ENCODE data around the gene ADD1. TPM values are rescaled to one million over a fixed set of nuclear protein-coding genes. Genes with fewer than 3 reads are reported as not detected.

Gene ADD1
- total and polyA plus RNA-seq, 2 experiments from 2014 or later = 175 to 219 TPM

DNA sequence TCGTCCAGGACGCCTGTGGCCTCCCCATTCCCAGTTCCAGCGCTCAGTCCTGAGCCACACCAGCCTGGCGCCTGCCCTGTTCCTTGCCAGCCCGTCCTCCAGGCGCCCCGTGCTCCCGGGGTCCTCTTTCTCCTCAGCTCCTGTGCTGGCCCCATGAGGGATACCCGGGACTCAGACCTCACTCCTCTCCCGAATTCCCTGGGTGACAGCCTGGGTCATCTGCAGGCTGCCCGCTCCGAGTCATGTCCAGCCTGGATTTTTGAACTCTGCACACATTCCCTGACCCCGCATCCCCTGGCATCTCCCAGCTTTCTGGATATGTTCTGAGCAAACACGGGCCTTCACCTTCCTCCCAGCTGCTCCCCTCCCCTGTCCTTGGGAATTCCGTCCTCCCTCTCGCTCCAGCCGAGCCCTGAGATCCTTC lies 14.9 kb upstream of the ADD1 start:
- WGBS, 2 experiments (ENCODE audit: low coverage in 1 of 2, low lambda C conversion rate in 2 of 2, missing lambda C conversion rate in 2 of 2) = 86 to 89% methylated on average over 14 to 17 of the region's 17 CpGs
- no peaks in the 10 kb centered on the region for H3K9me2 ChIP-seq (ENCODE audit: insufficient read depth)
- no peaks in the 10 kb centered on the region for H4K20me1 ChIP-seq (ENCODE audit: insufficient read depth)
- in situ Hi-C loops (cut with MboI) = no loop called here
- TF ChIP-seq EZH2phosphoT487 (IDR thresholded peaks at IDR 0.05; ENCODE audit: insufficient read depth, low read depth) = no peak
- no peaks in the 10 kb centered on the region; the same call in 1 of the 2 replicates for H3K36me3 ChIP-seq (ENCODE audit: low read depth)
- no peaks in the 10 kb centered on the region for H3F3A ChIP-seq (ENCODE audit: insufficient read depth)
- H3K79me2 ChIP-seq (ENCODE audit: insufficient read depth) = no peaks in the 10 kb centered on the region
- H3K27ac ChIP-seq = no peak overlapping the region
- no peak overlapping the region for H2AFZ ChIP-seq
- no peak for DNase-seq
- H3K4me2 ChIP-seq (ENCODE audit: unreplicated experiment) = no peak overlapping the region
- H3K9ac ChIP-seq = no peak overlapping the region
- H3K4me1 ChIP-seq (ENCODE audit: insufficient read depth) = no peaks in the 10 kb centered on the region
- H3K4me3 ChIP-seq = no peak overlapping the region
- no peaks in the 10 kb centered on the region for H3K27me3 ChIP-seq (replicated peaks; ENCODE audit: insufficient read depth)
- no peaks in the 10 kb centered on the region for H3K9me3 ChIP-seq (ENCODE audit: low read depth)

DNA sequence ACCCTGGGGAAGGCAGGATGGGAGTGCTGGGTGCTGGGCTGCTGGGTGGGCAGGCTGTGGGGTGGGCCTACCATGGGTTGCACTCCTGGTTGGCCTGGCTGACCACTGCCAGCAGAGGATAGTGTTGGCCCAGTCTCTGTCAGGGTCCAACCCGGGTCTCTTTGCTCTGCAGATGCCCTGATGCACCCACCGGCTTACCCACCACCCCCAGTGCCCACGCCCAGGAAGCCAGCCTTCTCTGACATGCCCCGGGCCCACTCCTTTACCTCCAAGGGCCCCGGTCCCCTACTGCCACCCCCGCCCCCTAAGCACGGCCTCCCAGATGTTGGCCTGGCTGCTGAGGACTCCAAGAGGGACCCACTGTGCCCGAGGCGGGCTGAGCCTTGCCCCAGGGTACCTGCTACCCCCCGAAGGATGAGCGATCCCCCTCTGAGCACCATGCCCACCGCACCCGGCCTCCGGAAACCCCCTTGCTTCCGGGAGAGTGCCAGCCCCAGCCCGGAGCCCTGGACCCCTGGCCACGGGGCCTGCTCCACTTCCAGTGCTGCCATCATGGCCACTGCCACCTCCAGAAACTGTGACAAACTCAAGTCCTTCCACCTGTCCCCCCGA lies 14.2 kb upstream of the ADD1 start:
- in situ Hi-C loops (cut with MboI) = no loop called here
- no peaks in the 10 kb centered on the region for H3K9me3 ChIP-seq (ENCODE audit: low read depth)
- no peak overlapping the region for H3K4me3 ChIP-seq
- no peak for TF ChIP-seq EZH2phosphoT487 (IDR thresholded peaks at IDR 0.05; ENCODE audit: insufficient read depth, low read depth)
- TF ChIP-seq EZH2 (IDR thresholded peaks at IDR 0.05; ENCODE audit: insufficient read depth, poor library complexity, severe bottlenecking) = no peak
- H3F3A ChIP-seq (ENCODE audit: insufficient read depth) = no peaks in the 10 kb centered on the region
- H3K27ac ChIP-seq = no peak overlapping the region
- no peak overlapping the region for H2AFZ ChIP-seq
- WGBS, 2 experiments (ENCODE audit: low coverage in 1 of 2, low lambda C conversion rate in 2 of 2, missing lambda C conversion rate in 2 of 2) = 89 to 92% methylated on average over 13 to 15 of the region's 18 CpGs
- no peak overlapping the region for H3K4me2 ChIP-seq (ENCODE audit: unreplicated experiment)
- no peaks in the 10 kb centered on the region for H3K9me2 ChIP-seq (ENCODE audit: insufficient read depth)
- H3K4me1 ChIP-seq (ENCODE audit: insufficient read depth) = no peaks in the 10 kb centered on the region
- no peaks in the 10 kb centered on the region; the same call in 1 of the 2 replicates for H3K36me3 ChIP-seq (ENCODE audit: low read depth)
- H4K20me1 ChIP-seq (ENCODE audit: insufficient read depth) = no peaks in the 10 kb centered on the region
- H3K27me3 ChIP-seq (replicated peaks; ENCODE audit: insufficient read depth) = no peaks in the 10 kb centered on the region
- no peak for DNase-seq
- no peak overlapping the region for H3K9ac ChIP-seq
- H3K79me2 ChIP-seq (ENCODE audit: insufficient read depth) = no peaks in the 10 kb centered on the region

DNA sequence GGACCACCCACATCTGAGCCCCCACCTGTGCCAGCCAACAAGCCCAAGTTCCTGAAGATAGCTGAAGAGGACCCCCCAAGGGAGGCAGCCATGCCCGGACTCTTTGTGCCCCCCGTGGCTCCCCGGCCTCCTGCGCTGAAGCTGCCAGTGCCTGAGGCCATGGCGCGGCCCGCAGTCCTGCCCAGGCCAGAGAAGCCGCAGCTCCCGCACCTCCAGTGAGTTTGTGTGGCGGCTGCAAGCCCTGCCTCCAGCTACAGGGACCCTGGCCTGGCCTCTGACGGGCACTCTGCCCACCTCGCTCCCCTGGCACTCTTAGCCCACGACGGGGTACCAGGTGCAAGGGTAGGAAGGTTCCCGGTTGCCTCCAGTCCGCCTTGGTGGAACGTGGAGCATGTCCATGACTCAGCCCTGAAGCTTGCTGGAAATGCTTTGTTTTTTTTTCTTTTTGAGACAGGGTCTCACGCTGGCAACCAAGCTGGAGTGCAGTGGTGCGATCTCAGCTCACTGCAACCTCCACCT lies 13.7 kb upstream of the ADD1 start:
- no peak overlapping the region for H3K9ac ChIP-seq
- H3K4me1 ChIP-seq (ENCODE audit: insufficient read depth) = no peaks in the 10 kb centered on the region
- H4K20me1 ChIP-seq (ENCODE audit: insufficient read depth) = no peaks in the 10 kb centered on the region
- no peak overlapping the region for H3K4me3 ChIP-seq
- no peaks in the 10 kb centered on the region for H3K79me2 ChIP-seq (ENCODE audit: insufficient read depth)
- no peaks in the 10 kb centered on the region for H3K9me3 ChIP-seq (ENCODE audit: low read depth)
- TF ChIP-seq EZH2 (IDR thresholded peaks at IDR 0.05; ENCODE audit: insufficient read depth, poor library complexity, severe bottlenecking) = no peak
- no peak for TF ChIP-seq EZH2phosphoT487 (IDR thresholded peaks at IDR 0.05; ENCODE audit: insufficient read depth, low read depth)
- no peaks in the 10 kb centered on the region; the same call in 1 of the 2 replicates for H3K36me3 ChIP-seq (ENCODE audit: low read depth)
- no peak for DNase-seq
- H3K27ac ChIP-seq = no peak overlapping the region
- H2AFZ ChIP-seq = no peak overlapping the region
- H3F3A ChIP-seq (ENCODE audit: insufficient read depth) = no peaks in the 10 kb centered on the region
- no peak overlapping the region for H3K4me2 ChIP-seq (ENCODE audit: unreplicated experiment)
- in situ Hi-C loops (cut with MboI) = no loop called here
- H3K9me2 ChIP-seq (ENCODE audit: insufficient read depth) = no peaks in the 10 kb centered on the region
- H3K27me3 ChIP-seq (replicated peaks; ENCODE audit: insufficient read depth) = no peaks in the 10 kb centered on the region
- 93% methylated on average over 17 to 19 of the region's 19 CpGs for WGBS, 2 experiments (ENCODE audit: low coverage in 1 of 2, low lambda C conversion rate in 2 of 2, missing lambda C conversion rate in 2 of 2)

- Histone ChIP-seq H3K79me2 (ENCODE audit: insufficient read depth) (no peaks in the 10 kb centered on the region), H3K36me3 (ENCODE audit: low read depth) (no peaks in the 10 kb centered on the region; the same call in 1 of the 2 replicates), H3K9ac (no peak overlapping the region), H3K27ac (no peak overlapping the region), H4K20me1 (ENCODE audit: insufficient read depth) (no peaks in the 10 kb centered on the region), H3K4me2 (ENCODE audit: unreplicated experiment) (no peak overlapping the region), H3K4me1 (ENCODE audit: insufficient read depth) (no peaks in the 10 kb centered on the region), H2AFZ (no peak overlapping the region), H3F3A (ENCODE audit: insufficient read depth) (no peaks in the 10 kb centered on the region), H3K4me3 (no peak overlapping the region), H3K9me2 (ENCODE audit: insufficient read depth) (no peaks in the 10 kb centered on the region), H3K27me3 (replicated peaks; ENCODE audit: insufficient read depth) (no peaks in the 10 kb centered on the region), H3K9me3 (ENCODE audit: low read depth) (no peaks in the 10 kb centered on the region)
- in situ Hi-C loops (cut with MboI) = no loop called here
- no peak for TF ChIP-seq EZH2 (IDR thresholded peaks at IDR 0.05; ENCODE audit: insufficient read depth, poor library complexity, severe bottlenecking)
- TF ChIP-seq EZH2phosphoT487 (IDR thresholded peaks at IDR 0.05; ENCODE audit: insufficient read depth, low read depth) = no peak
- WGBS, 2 experiments (ENCODE audit: low coverage in 1 of 2, low lambda C conversion rate in 2 of 2, missing lambda C conversion rate in 2 of 2) = 91% methylated on average over 35 to 37 of the region's 37 CpGs
- DNase-seq = no peak
These were observed 12.7 kb upstream of the ADD1 start for GRCh38 chr4:2830632-2831610.

Measured in GM23248 (cell line).